GM23338 (cell line): ENCODE results near the gene LRRN4CL. TPM values are rescaled to one million over a fixed set of nuclear protein-coding genes. Genes with fewer than 3 reads are reported as not detected.

ENCODE experiments used
- ATAC-seq: fragments of 200-7000 bp; cut with Tn5 transposase; 3 replicates; pipeline ENCODE4 v1.9.1; 2020
- DNase-seq: peaks from one replicate; pipeline ENCODE4 v3.0.0-alpha.2; 2015; ENCODE audit warnings: low spot score
- H2AFZ ChIP-seq: fragments of 200-600 bp; sonication (generic); 2 replicates; pipeline ENCODE4 v1.8.0; 2016; ENCODE audit warnings: antibody characterized with exemption, mild to moderate bottlenecking, moderate library complexity
- H3F3A ChIP-seq: fragments of 200-600 bp; sonication (generic); replicated peaks from 2 replicates; pipeline ENCODE4 v1.8.0; 2017; ENCODE audit warnings: antibody characterized with exemption, mixed run types, low read depth
- H3K27ac ChIP-seq: fragments of 200-600 bp; sonication (generic); 2 replicates; pipeline ENCODE4 v1.6.1; 2016; ENCODE audit warnings: low read depth
- H3K27me3 ChIP-seq: fragments of 200-600 bp; sonication (generic); 2 replicates; pipeline ENCODE4 v1.8.0; 2016; ENCODE audit warnings: mild to moderate bottlenecking, mixed run types, moderate library complexity; ENCODE audit not compliant: insufficient read depth
- H3K36me3 ChIP-seq: fragments of 200-600 bp; sonication (generic); 2 replicates; pipeline ENCODE4 v1.8.0; 2016; ENCODE audit warnings: mild to moderate bottlenecking; ENCODE audit not compliant: insufficient read depth
- H3K4me1 ChIP-seq: fragments of 200-600 bp; sonication (generic); 2 replicates; pipeline ENCODE4 v1.8.0; 2016; ENCODE audit warnings: mild to moderate bottlenecking, moderate library complexity; ENCODE audit not compliant: insufficient read depth
- H3K4me2 ChIP-seq: fragments of 200-600 bp; sonication (generic); 2 replicates; pipeline ENCODE4 v1.7.1; 2017; ENCODE audit warnings: mixed run types
- H3K4me3 ChIP-seq: fragments of 200-600 bp; sonication (generic); 2 replicates; pipeline ENCODE4 v1.6.1; 2016; ENCODE audit warnings: mixed run types
- H3K79me2 ChIP-seq: fragments of 200-600 bp; sonication (generic); replicated peaks from 2 replicates; pipeline ENCODE4 v1.8.0; 2017; ENCODE audit warnings: mild to moderate bottlenecking; ENCODE audit not compliant: insufficient read depth
- H3K9me2 ChIP-seq: fragments of 200-600 bp; sonication (generic); 2 replicates; pipeline ENCODE4 v1.8.0; 2017; ENCODE audit not compliant: insufficient read depth
- H4K20me1 ChIP-seq: fragments of 200-600 bp; sonication (generic); replicated peaks from 2 replicates; pipeline ENCODE4 v1.8.0; 2017; ENCODE audit warnings: mild to moderate bottlenecking; ENCODE audit not compliant: insufficient read depth
- H3K27ac Mint-ChIP-seq: 2 replicates; pipeline ENCODE4 v1.8.0; 2020; ENCODE audit warnings: inconsistent platforms, mild to moderate bottlenecking, moderate library complexity, mixed read lengths
- H3K27me3 Mint-ChIP-seq: 3 replicates; pipeline ENCODE4 v1.8.0; 2022; ENCODE audit warnings: low read depth, mild to moderate bottlenecking, moderate library complexity, mixed read lengths, inconsistent platforms; ENCODE audit not compliant: insufficient read depth, poor library complexity
- H3K36me3 Mint-ChIP-seq: 3 replicates; pipeline ENCODE4 v1.8.0; 2021; ENCODE audit warnings: low read depth, mild to moderate bottlenecking, inconsistent platforms, moderate library complexity, mixed read lengths
- H3K4me1 Mint-ChIP-seq: 3 replicates; pipeline ENCODE4 v1.8.0; 2020; ENCODE audit warnings: mild to moderate bottlenecking, inconsistent platforms, mixed read lengths
- H3K4me3 Mint-ChIP-seq: 3 replicates; pipeline ENCODE4 v1.8.0; 2021; ENCODE audit warnings: moderate library complexity, mild to moderate bottlenecking, inconsistent platforms, mixed read lengths
- H3K9me3 Mint-ChIP-seq: 3 replicates; pipeline ENCODE4 v1.8.0; 2020; ENCODE audit warnings: moderate library complexity, mild to moderate bottlenecking, inconsistent platforms, mixed read lengths
- CREB1 ChIP-seq: fragments of 250-450 bp; sonication (Bioruptor Pico); IDR thresholded peaks from 2 replicates; pipeline ENCODE4 v1.5.0; 2020; ENCODE audit warnings: low read depth, mild to moderate bottlenecking, moderate library complexity
- EZH2phosphoT487 ChIP-seq: fragments of 200-600 bp; sonication (generic); IDR thresholded peaks from one replicate; pipeline ENCODE4 v1.8.1; 2018; ENCODE audit warnings: antibody characterized with exemption; ENCODE audit not compliant: unreplicated experiment
- JUNB ChIP-seq: IDR thresholded peaks from one replicate; pipeline ENCODE4 v1.6.1; 2016; ENCODE audit warnings: antibody characterized with exemption; ENCODE audit not compliant: unreplicated experiment
- POLR2AphosphoS5 ChIP-seq: IDR thresholded peaks from 2 replicates; pipeline ENCODE4 v1.6.1; 2016; ENCODE audit warnings: antibody characterized with exemption, low read depth
- REST ChIP-seq: IDR thresholded peaks from one replicate; pipeline ENCODE4 v1.6.1; 2018; ENCODE audit warnings: antibody characterized with exemption; ENCODE audit not compliant: unreplicated experiment
- polyA plus RNA-seq: library from polyadenylated mRNA; unstranded; fragments of >200 nt; fragmentation: Nextera tagmentation; extraction: Ambion mirVana; gene quantifications from 2 replicates; pipeline ENCODE4 v1.2.1, GENCODE V29; 2016
- total RNA-seq: library from RNA; depleted of rRNA; stranded (reverse); fragments of >200 nt; shearing (Covaris generic); gene quantifications from 2 replicates; pipeline ENCODE4 v1.2.3, GENCODE V29; 2014
- TF ChIP-seq, protein P1 (sequence below): IDR thresholded peaks from 2 replicates; pipeline ENCODE4 v1.6.1; 2016; ENCODE audit warnings: antibody characterized with exemption

Gene LRRN4CL
- total and polyA plus RNA-seq, 2 experiments from 2014 or later, result 0.08 to 0.21 TPM

DNA sequence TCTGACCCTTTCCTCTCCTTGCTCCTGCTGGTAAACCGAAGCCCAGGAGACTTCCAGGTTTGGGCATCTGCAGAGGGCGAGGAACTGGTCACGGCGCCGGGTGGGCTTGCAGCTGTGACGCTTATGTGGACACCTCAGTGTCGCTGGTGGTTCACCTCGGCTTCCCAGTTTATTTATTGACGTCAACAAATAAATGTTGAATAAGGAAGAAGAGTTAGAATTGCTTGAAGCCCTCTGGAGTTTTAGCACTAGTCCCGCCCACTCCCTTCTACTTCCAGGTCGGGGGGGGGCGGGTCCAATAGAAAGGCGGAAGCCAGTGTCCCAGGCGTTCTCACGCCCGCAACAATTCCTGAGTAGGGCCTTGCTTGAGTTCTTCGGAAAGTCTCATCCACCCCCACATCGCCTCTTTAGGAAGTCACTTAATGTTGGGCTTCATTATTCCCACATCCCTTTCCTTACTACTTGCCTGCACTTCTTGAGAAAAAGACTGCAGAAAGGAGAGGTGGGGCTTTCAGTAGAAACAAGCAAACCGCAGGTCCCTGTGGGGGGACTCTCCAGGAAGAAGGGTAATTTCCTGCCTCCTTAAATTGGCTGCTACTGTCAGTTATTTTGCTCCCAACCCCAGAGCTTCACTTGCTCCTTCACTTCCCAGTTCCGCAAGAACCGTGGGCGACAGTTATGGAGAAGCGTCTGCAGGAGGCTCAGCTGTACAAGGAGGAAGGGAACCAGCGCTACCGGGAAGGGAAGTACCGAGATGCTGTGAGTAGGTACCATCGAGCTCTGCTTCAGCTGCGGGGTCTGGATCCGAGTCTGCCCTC lies 39.0 kb upstream of the LRRN4CL start, which contains the start of gene TTC9C (continued):
- TF ChIP-seq REST, result no peak
- TF ChIP-seq EZH2phosphoT487, result no peak
- TF ChIP-seq, protein P1, sequence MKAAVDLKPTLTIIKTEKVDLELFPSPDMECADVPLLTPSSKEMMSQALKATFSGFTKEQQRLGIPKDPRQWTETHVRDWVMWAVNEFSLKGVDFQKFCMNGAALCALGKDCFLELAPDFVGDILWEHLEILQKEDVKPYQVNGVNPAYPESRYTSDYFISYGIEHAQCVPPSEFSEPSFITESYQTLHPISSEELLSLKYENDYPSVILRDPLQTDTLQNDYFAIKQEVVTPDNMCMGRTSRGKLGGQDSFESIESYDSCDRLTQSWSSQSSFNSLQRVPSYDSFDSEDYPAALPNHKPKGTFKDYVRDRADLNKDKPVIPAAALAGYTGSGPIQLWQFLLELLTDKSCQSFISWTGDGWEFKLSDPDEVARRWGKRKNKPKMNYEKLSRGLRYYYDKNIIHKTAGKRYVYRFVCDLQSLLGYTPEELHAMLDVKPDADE, result peak; percentile 67; the same call in 1 of the 2 replicates

GRCh38 chr11:62727872-62728170 lies 38.5 kb upstream of the LRRN4CL start:
- Mint-ChIP-seq H3K4me3 (peak overlapping the region; percentile 98), H3K9me3 (no peaks in the 10 kb centered on the region; the same call in 2 of the 3 replicates), H3K27me3 (peaks cover 14% of the 10 kb centered on the region), H3K27ac (peak overlapping the region; percentile 99), H3K36me3 (peaks cover 35% of the 10 kb centered on the region), H3K4me1 (peaks cover 21% of the 10 kb centered on the region)
- Histone ChIP-seq H3K4me3 (peak overlapping the region; percentile 59), H3K27me3 (no peaks in the 10 kb centered on the region), H3K79me2 (peaks cover 71% of the 10 kb centered on the region), H3F3A (peaks cover 38% of the 10 kb centered on the region), H3K36me3 (peaks cover 21% of the 10 kb centered on the region), H4K20me1 (peaks cover 32% of the 10 kb centered on the region), H3K4me2 (peak overlapping the region; percentile 98), H2AFZ (no peak overlapping the region), H3K27ac (peak overlapping the region; percentile 97), H3K4me1 (peaks cover 24% of the 10 kb centered on the region), H3K9me2 (no peaks in the 10 kb centered on the region)
- DNase-seq (peak; percentile 99), ATAC-seq (peak; percentile 66)
- no peak for TF ChIP-seq CREB1 (CRISPR knock-in tag)
- no peak for TF ChIP-seq EZH2phosphoT487
- no peak; the same call in 1 of the 2 replicates for TF ChIP-seq POLR2AphosphoS5
- no peak for TF ChIP-seq JUNB

DNA sequence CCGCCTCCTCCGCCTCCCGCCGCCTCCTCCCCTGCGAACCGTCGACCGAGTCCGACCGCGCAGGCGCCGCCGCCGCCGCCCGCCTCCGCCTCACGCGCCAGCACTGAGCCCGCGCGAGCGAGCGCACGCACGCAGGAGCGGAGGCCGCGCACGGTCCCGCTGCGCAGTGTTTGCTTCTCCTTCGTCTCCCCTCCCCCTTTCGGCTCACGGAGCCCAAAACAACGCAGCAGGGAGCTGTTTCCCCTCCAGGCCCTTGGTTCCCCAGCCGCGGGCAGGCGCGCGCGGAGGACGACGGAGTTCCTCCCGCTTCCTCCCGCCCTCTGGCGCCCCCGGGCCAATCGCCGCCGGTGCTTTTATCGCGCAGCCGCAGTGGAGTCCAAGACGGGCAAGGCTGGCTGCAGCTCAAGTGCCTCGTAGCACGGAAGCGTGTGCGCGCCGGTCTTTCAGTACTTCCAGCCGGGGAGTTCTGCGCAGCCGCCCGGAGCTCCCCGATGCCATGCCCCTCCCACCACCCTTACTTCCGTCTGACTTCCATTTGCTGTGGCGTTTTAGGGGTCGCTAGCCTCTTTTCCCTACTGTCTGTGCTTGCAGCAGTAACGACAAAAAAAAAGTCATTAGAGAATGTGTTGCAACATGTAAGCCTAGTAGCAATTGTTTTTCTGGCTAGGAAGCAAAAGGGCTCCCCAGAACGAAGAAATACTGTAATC lies 38.0 kb upstream of the LRRN4CL start, which contains the start of gene HNRNPUL2:
Gene HNRNPUL2, minus strand, starts transcription at position 293 of the 707 bp plus-strand sequence. CDS start 301 bp downstream, outside the sequence.
- Histone ChIP-seq H3K4me1 (peaks cover 24% of the 10 kb centered on the region), H3K27me3 (no peaks in the 10 kb centered on the region), H4K20me1 (peaks cover 35% of the 10 kb centered on the region), H3K79me2 (peaks cover 76% of the 10 kb centered on the region), H3F3A (peaks cover 43% of the 10 kb centered on the region), H3K36me3 (peaks cover 26% of the 10 kb centered on the region), H3K9me2 (no peaks in the 10 kb centered on the region), H2AFZ (no peak within 1 kb of the TSS; the same call in 1 of the 2 replicates), H3K4me3 (peak within 1 kb of the TSS; percentile 59), H3K4me2 (peak within 1 kb of the TSS; percentile 98), H3K27ac (peak within 1 kb of the TSS; percentile 97)
- H3K4me3 Mint-ChIP-seq, result peak within 1 kb of the TSS; percentile 98
- no peaks in the 10 kb centered on the region; the same call in 2 of the 3 replicates for H3K9me3 Mint-ChIP-seq
- peak; percentile 81 for ATAC-seq
- peak; percentile 99 for DNase-seq
- H3K4me1 Mint-ChIP-seq, result peaks cover 21% of the 10 kb centered on the region
- peaks cover 38% of the 10 kb centered on the region for H3K36me3 Mint-ChIP-seq
- peak within 1 kb of the TSS; percentile 99 for H3K27ac Mint-ChIP-seq
- peaks cover 14% of the 10 kb centered on the region for H3K27me3 Mint-ChIP-seq
